Adrenal gland (tissue), 5 donors: ENCODE data around the gene BCL3.

Source experiments
- CTCF ChIP-seq, 6 experiments: fragments of 450-650 bp in 4 of 6; fragments of 200-600 bp in 2 of 6; sonication (generic) in 1 of 6; IDR thresholded peaks; 1 replicate in 5 of 6; 2 replicates in 1 of 6; pipeline versions ENCODE4 v1.5.1 to v1.8.0; 2016 to 2021; ENCODE audit warnings: antibody characterized with exemption in 6 of 6, mild to moderate bottlenecking in 2 of 6, moderate library complexity in 1 of 6
- POLR2A ChIP-seq, 2 donors: fragments of 450-650 bp; IDR thresholded peaks; one replicate each; pipeline ENCODE4 v1.6.1; 2017; ENCODE audit warnings: antibody characterized with exemption in 2 of 2, mild to moderate bottlenecking in 2 of 2, moderate library complexity in 1 of 2
- donor health status: DM: no; HTN: no; CAD: no.

GRCh38 chr19:44726465-44726864 lies 22.0 kb upstream of the BCL3 start:
- no peak for TF ChIP-seq CTCF (IDR thresholded peaks at IDR 0.05)
- no peak for TF ChIP-seq POLR2A (IDR thresholded peaks at IDR 0.05)
